CD1c-positive myeloid dendritic cell (primary cell): ENCODE results near the gene SMIM45.

Experiments used
- DNase-seq: peaks from one replicate; pipeline ENCODE4 v3.0.0-alpha.2; 2016; ENCODE audit errors: extremely low spot score

SMIM45 gene

GRCh38 chr22:41915786-41916493 is 36.0 kb upstream of the SMIM45 start:
- DNase-seq: no peak

- DNase-seq: no peak
Observed at GRCh38 chr22:41916745-41917358, 35.1 kb upstream of the SMIM45 start.

GRCh38 chr22:41917375-41917902 is 34.5 kb upstream of the SMIM45 start:
- no peak for DNase-seq

GRCh38 chr22:41917903-41918791 is 33.8 kb upstream of the SMIM45 start:
- DNase-seq: peak; percentile 82

GRCh38 chr22:41919357-41920224 is 32.4 kb upstream of the SMIM45 start:
- DNase-seq: peak; percentile 90

GRCh38 chr22:41920271-41920976 is 31.5 kb upstream of the SMIM45 start:
- peak; percentile 42 for DNase-seq

- no peak for DNase-seq
Observed at GRCh38 chr22:41922328-41922727, 29.6 kb upstream of the SMIM45 start.

- DNase-seq: no peak
Observed at GRCh38 chr22:41922940-41923594, 28.9 kb upstream of the SMIM45 start.

- no peak for DNase-seq
Observed at GRCh38 chr22:41923595-41924276, 28.2 kb upstream of the SMIM45 start.

- DNase-seq: peak; percentile 75
Observed at GRCh38 chr22:41925783-41926460, 26.0 kb upstream of the SMIM45 start.

GRCh38 chr22:41927813-41928212 is 24.1 kb upstream of the SMIM45 start:
- DNase-seq: no peak

- DNase-seq: no peak
Observed at GRCh38 chr22:41928593-41929417, 23.1 kb upstream of the SMIM45 start.

- DNase-seq: no peak
Observed at GRCh38 chr22:41929418-41929810, 22.5 kb upstream of the SMIM45 start.

- no peak for DNase-seq
Observed at GRCh38 chr22:41931701-41932269, 20.2 kb upstream of the SMIM45 start.

GRCh38 chr22:41932353-41932752 is 19.6 kb upstream of the SMIM45 start:
- no peak for DNase-seq

- no peak for DNase-seq
Observed at GRCh38 chr22:41933411-41934177, 18.4 kb upstream of the SMIM45 start.
